ENCODE measurements around the gene BCAS1. TPM values are rescaled to one million over a fixed set of nuclear protein-coding genes. Genes with fewer than 3 reads are reported as not detected.

Gene BCAS1
- polyA plus RNA-seq, 1 of the 3 experiments (the other 2 are of a cell fraction), result not detected

DNA sequence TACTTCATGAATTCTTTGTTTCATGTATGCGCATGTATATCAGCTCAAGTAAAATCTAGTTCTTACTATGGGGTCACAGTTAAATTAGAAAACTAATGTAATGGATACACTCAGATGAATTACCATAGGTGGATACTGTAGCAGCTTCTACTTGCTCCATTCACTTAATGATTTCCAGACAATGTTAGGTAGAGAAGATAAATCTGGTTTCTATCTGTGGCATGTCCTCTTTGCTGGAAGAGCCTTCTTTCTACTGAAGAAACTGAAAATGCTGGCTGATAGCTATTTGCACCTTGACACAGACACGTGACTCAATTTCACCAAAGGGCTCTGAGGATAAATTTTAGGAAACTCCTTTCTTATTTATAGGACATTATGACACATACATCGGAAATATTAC is 49.5 kb downstream of the BCAS1 start:
- Histone ChIP-seq H4K20me1 (ENCODE audit: insufficient read depth) (no peaks in the 10 kb centered on the region), H3K79me2 (ENCODE audit: insufficient read depth) (no peaks in the 10 kb centered on the region), H3K27me3 (ENCODE audit: insufficient read depth) (no peaks in the 10 kb centered on the region; the same call in 1 of the 2 replicates), H3K36me3 (replicated peaks in 1 of 2; ENCODE audit: control insufficient read depth in 1 of 2, insufficient read depth in 2 of 2, low read length in 1 of 2) (no peaks in the 10 kb centered on the region), H3K4me3 (ENCODE audit: low read depth in 2 of 2, low read length in 1 of 2) (no peak overlapping the region), H3K9me3 (no peaks in the 10 kb centered on the region), H3F3A (replicated peaks; ENCODE audit: insufficient read depth) (no peaks in the 10 kb centered on the region), H3K27ac (ENCODE audit: low read depth in 2 of 2, low read length in 1 of 2) (no peak overlapping the region), H3K4me2 (no peak overlapping the region), H3K9me2 (no peaks in the 10 kb centered on the region), H2AFZ (ENCODE audit: low read depth) (no peak overlapping the region), H3K9ac (no peak overlapping the region), H3K4me1 (ENCODE audit: control insufficient read depth in 1 of 2, insufficient read depth in 2 of 2, low read depth in 1 of 2, low read length in 1 of 2) (peaks cover 0 to 6% of the 10 kb centered on the region in 2 experiments; a peak in 2 of 4 replicates)
- no peak for DNase-seq
- ChIA-PET POLR2A (no interaction called here), CTCF (no interaction called here)
- WGBS (ENCODE audit: low lambda C conversion rate), result 61% methylated on average over 3 of the region's 3 CpGs
- no peak for TF ChIP-seq MEF2A (IDR thresholded peaks at IDR 0.05; ENCODE audit: borderline replicate concordance, low read depth)
- no peak for TF ChIP-seq TCF12 (IDR thresholded peaks at IDR 0.05)
- TF ChIP-seq TAF1 (IDR thresholded peaks at IDR 0.05; ENCODE audit: borderline replicate concordance, low read depth, low read length), result no peak
- no peak for TF ChIP-seq YY1 (IDR thresholded peaks at IDR 0.05; ENCODE audit: low read depth)
- TF ChIP-seq GABPA (IDR thresholded peaks at IDR 0.05; ENCODE audit: low read depth), result no peak
- TF ChIP-seq RCOR1 (IDR thresholded peaks at IDR 0.05; ENCODE audit: low read length), result no peak
- TF ChIP-seq SIN3A (IDR thresholded peaks at IDR 0.05; ENCODE audit: borderline replicate concordance, low read depth, low read length), result no peak
- TF ChIP-seq, protein P1, sequence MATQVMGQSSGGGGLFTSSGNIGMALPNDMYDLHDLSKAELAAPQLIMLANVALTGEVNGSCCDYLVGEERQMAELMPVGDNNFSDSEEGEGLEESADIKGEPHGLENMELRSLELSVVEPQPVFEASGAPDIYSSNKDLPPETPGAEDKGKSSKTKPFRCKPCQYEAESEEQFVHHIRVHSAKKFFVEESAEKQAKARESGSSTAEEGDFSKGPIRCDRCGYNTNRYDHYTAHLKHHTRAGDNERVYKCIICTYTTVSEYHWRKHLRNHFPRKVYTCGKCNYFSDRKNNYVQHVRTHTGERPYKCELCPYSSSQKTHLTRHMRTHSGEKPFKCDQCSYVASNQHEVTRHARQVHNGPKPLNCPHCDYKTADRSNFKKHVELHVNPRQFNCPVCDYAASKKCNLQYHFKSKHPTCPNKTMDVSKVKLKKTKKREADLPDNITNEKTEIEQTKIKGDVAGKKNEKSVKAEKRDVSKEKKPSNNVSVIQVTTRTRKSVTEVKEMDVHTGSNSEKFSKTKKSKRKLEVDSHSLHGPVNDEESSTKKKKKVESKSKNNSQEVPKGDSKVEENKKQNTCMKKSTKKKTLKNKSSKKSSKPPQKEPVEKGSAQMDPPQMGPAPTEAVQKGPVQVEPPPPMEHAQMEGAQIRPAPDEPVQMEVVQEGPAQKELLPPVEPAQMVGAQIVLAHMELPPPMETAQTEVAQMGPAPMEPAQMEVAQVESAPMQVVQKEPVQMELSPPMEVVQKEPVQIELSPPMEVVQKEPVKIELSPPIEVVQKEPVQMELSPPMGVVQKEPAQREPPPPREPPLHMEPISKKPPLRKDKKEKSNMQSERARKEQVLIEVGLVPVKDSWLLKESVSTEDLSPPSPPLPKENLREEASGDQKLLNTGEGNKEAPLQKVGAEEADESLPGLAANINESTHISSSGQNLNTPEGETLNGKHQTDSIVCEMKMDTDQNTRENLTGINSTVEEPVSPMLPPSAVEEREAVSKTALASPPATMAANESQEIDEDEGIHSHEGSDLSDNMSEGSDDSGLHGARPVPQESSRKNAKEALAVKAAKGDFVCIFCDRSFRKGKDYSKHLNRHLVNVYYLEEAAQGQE (IDR thresholded peaks at IDR 0.05; ENCODE audit: low read depth, low read length), result no peak
- no peak for TF ChIP-seq FOSL2 (IDR thresholded peaks at IDR 0.05; ENCODE audit: borderline replicate concordance, low read depth)
- TF ChIP-seq TEAD4 (IDR thresholded peaks at IDR 0.05; ENCODE audit: borderline replicate concordance, insufficient read depth), result no peak
- TF ChIP-seq RAD21 (IDR thresholded peaks at IDR 0.05; ENCODE audit: low read length), result no peak
- TF ChIP-seq, protein P2, sequence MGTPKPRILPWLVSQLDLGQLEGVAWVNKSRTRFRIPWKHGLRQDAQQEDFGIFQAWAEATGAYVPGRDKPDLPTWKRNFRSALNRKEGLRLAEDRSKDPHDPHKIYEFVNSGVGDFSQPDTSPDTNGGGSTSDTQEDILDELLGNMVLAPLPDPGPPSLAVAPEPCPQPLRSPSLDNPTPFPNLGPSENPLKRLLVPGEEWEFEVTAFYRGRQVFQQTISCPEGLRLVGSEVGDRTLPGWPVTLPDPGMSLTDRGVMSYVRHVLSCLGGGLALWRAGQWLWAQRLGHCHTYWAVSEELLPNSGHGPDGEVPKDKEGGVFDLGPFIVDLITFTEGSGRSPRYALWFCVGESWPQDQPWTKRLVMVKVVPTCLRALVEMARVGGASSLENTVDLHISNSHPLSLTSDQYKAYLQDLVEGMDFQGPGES (IDR thresholded peaks at IDR 0.05; ENCODE audit: low read depth, low read length), result no peak

DNA sequence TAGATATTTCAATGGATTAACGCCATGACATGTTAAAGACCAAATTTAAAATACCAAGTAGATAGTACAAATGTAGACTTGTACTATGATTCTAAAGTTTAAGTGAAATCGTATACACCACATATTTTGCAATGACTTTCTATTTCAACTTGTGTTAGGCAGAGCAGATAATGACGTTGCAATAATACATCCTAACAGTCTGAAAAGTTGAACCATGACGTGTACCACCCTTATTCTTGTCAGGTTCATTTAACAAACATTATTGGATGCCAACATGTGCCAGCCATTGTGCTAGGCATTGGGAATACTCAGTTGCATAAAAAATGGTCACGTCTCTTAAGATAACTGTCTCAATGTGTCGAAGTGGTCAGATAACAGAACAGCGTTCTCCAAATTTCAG is 50.0 kb downstream of the BCAS1 start:
- Histone ChIP-seq H3K36me3 (replicated peaks in 1 of 2; ENCODE audit: control insufficient read depth in 1 of 2, insufficient read depth in 2 of 2, low read length in 1 of 2) (no peaks in the 10 kb centered on the region), H3F3A (replicated peaks; ENCODE audit: insufficient read depth) (no peaks in the 10 kb centered on the region), H3K4me1 (ENCODE audit: control insufficient read depth in 1 of 2, insufficient read depth in 2 of 2, low read depth in 1 of 2, low read length in 1 of 2) (peaks cover 0 to 8% of the 10 kb centered on the region in 2 experiments; a peak in 2 of 4 replicates), H2AFZ (ENCODE audit: low read depth) (no peak overlapping the region), H3K4me3 (ENCODE audit: low read depth in 2 of 2, low read length in 1 of 2) (no peak overlapping the region), H3K4me2 (no peak overlapping the region), H3K79me2 (ENCODE audit: insufficient read depth) (no peaks in the 10 kb centered on the region), H4K20me1 (ENCODE audit: insufficient read depth) (no peaks in the 10 kb centered on the region), H3K9ac (no peak overlapping the region), H3K27ac (ENCODE audit: low read depth in 2 of 2, low read length in 1 of 2) (no peak overlapping the region), H3K27me3 (ENCODE audit: insufficient read depth) (no peaks in the 10 kb centered on the region; the same call in 1 of the 2 replicates), H3K9me3 (no peaks in the 10 kb centered on the region), H3K9me2 (no peaks in the 10 kb centered on the region)
- 60% methylated on average over 7 of the region's 7 CpGs for WGBS (ENCODE audit: low lambda C conversion rate)
- CTCF ChIA-PET, result no interaction called here
- no peak for DNase-seq
- POLR2A ChIA-PET, result no interaction called here
- no peak for TF ChIP-seq YY1 (IDR thresholded peaks at IDR 0.05; ENCODE audit: low read depth)
- no peak for TF ChIP-seq NFIC (IDR thresholded peaks at IDR 0.05; ENCODE audit: borderline replicate concordance)
- TF ChIP-seq RCOR1 (IDR thresholded peaks at IDR 0.05; ENCODE audit: low read length), result no peak
- TF ChIP-seq, protein P1 (IDR thresholded peaks at IDR 0.05; ENCODE audit: low read depth, low read length), result no peak
- no peak for TF ChIP-seq MEF2A (IDR thresholded peaks at IDR 0.05; ENCODE audit: borderline replicate concordance, low read depth)
- no peak for TF ChIP-seq FOSL2 (IDR thresholded peaks at IDR 0.05; ENCODE audit: borderline replicate concordance, low read depth)
- TF ChIP-seq, protein P3, sequence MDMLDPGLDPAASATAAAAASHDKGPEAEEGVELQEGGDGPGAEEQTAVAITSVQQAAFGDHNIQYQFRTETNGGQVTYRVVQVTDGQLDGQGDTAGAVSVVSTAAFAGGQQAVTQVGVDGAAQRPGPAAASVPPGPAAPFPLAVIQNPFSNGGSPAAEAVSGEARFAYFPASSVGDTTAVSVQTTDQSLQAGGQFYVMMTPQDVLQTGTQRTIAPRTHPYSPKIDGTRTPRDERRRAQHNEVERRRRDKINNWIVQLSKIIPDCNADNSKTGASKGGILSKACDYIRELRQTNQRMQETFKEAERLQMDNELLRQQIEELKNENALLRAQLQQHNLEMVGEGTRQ (IDR thresholded peaks at IDR 0.05; ENCODE audit: borderline replicate concordance, low read depth, low read length), result no peak
- no peak for TF ChIP-seq NRF1 (IDR thresholded peaks at IDR 0.05; ENCODE audit: low read depth, low read length)
- no peak for TF ChIP-seq TAF1 (IDR thresholded peaks at IDR 0.05; ENCODE audit: borderline replicate concordance, low read depth, low read length)

All from SK-N-SH (cell line).